NB4 (cell line): ENCODE measurements around the gene TRMT61A.

Experiments
- DNase-seq: peaks from one replicate; pipeline ENCODE4 v3.0.0; 2010; ENCODE audit warnings: low read depth
- H3K4me3 ChIP-seq: one replicate; pipeline ENCODE4 v1.5.1; 2011; ENCODE audit warnings: mild to moderate bottlenecking, low read depth, low read length, moderate library complexity
- CTCF ChIP-seq: IDR thresholded peaks from one replicate; pipeline ENCODE4 v1.5.1; 2012; ENCODE audit warnings: low read depth, low read length
- MAX ChIP-seq: IDR thresholded peaks from 2 replicates; pipeline ENCODE4 v1.6.1; 2011; ENCODE audit warnings: low read depth, low read length
- MYC ChIP-seq: IDR thresholded peaks from 2 replicates; pipeline ENCODE4 v1.6.1; 2011; ENCODE audit warnings: low read depth, low read length
- POLR2A ChIP-seq: IDR thresholded peaks from 2 replicates; pipeline ENCODE4 v1.6.1; 2011; ENCODE audit warnings: mild to moderate bottlenecking; ENCODE audit not compliant: insufficient read length; ENCODE audit errors: extremely low read depth

TRMT61A gene

GRCh38 chr14:103584326-103584915 is 55.4 kb downstream of the TRMT61A start:
- TF ChIP-seq POLR2A (no peak), MAX (no peak), CTCF (no peak), MYC (no peak)
- DNase-seq, result no peak
- H3K4me3 ChIP-seq, result no peak overlapping the region
